GM19463 (cell line): ENCODE measurements around the gene CCSER1.

ENCODE experiments used
- ATAC-seq: cut with Tn5 transposase; IDR thresholded peaks from one replicate; pipeline ENCODE4 v1.9.1; 2021; ENCODE audit warnings: mild to moderate bottlenecking, moderate library complexity; ENCODE audit not compliant: unreplicated experiment

The CCSER1 gene

DNA sequence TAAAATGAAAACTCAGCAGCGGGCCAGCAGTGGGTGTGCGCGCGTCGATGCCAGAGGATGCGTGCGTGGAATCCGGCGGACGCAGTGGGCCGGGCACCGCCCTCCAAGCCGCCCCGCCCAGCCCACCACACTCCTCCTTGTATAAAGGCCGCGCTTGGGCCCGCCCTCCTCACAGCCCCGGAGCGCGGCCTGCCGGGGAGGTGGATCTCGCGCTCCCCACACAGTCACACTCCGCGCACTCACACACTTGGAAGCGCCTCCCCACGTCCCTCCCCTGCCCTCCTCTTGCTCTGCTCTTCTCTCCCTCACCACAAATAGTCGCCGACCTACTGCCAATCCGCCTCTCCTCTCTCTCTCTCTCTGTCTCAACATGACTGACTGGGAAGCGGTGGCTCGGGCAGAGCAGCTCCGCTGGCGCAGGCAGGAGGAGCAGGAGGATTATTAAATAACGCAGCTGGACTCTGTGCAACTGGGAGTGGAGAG lies at the start of gene CCSER1:
Gene CCSER1, plus strand, starts transcription at position 172 of the 483 bp plus-strand sequence.
- ATAC-seq: peak; percentile 80

DNA sequence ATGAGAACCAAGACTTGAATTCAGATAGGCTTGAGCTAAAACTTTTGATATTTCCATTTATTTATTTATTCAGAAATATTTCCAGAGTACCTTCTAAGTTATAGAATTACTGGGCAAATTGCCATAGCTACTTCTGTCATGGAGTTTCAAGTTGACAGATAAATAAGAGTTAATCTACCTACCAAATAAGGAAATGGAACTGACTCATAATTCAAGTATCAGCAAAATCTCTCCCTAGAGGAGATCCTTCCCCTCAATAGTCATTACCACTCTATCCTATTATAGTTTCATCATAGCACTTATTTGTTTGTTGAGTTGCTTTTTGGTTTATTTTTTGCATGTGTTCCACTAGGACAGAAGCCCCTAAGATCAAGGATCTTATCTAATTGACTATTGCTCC lies 48.8 kb upstream of the CCSER1 start:
- peak; percentile 75 for ATAC-seq

DNA sequence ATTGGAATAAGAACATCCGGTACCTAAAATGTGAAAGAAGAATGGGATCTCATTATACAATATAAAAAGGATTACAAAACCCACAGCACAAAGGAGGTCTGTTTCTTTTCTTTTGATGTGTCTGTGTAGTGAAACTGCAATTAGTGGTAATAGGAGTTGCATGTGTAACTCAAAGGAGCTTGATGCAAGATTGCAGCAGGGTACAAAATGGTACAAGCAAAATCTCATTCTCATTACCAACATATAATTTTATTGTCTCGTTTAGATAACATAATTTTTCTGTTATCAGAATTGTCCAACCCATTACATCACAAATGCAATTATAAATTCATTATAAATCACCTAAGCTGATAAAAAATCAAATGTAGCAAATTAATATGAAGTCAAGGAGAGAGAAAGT lies 47.1 kb upstream of the CCSER1 start:
- peak; percentile 35 for ATAC-seq

DNA sequence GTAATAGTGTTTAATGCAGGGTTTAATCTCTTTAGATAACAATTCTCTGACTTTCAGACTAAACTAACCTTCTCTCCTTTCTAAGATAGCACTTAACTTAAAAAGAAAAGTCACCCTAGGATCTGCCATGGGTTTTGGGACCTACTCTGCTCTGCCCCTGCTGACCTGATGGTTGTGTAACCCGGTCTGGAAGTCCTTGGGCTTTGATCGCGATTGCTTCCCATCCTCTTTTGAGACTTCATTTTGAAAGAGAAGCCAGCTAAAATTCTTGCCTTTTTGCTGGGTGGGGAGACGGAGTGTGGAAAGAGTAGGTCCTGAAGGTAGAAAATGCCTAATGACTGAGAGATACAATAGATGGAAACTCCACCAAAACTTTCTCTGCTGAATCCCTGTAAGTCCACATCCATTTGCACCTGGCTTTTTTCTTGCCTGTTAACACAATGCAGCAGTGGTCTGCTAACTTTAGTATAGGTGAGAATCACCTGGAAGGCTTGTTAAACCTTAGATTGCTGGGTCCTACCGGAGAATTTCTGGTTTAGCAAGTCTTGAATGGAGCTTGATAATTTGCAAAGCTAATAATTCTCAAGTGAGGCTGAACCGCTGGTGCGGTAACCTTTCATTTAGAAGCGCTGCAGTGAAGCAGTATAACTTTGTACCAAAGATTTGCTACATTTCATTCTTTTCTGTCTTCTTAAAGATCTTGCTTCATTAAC lies 45.6 kb upstream of the CCSER1 start:
- no peak for ATAC-seq

DNA sequence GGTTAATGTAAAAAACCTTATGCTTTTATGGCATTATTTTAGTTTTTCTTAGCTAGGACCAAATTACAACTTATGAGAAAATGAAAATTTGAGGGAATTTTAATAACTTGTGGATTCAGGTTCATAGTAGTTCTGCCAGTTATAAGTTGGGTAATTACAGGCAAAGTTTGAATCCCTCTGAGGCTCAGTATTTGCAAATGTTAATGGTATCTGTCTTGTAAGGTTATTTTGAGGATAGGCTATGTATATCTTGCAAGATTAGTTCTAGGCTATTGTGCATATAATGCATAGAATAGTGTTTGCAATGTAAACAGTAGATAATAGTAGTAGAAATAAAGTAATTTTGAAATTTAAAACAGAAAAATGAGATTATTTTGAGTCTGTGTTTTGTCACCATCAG lies 44.7 kb upstream of the CCSER1 start:
- no peak for ATAC-seq

DNA sequence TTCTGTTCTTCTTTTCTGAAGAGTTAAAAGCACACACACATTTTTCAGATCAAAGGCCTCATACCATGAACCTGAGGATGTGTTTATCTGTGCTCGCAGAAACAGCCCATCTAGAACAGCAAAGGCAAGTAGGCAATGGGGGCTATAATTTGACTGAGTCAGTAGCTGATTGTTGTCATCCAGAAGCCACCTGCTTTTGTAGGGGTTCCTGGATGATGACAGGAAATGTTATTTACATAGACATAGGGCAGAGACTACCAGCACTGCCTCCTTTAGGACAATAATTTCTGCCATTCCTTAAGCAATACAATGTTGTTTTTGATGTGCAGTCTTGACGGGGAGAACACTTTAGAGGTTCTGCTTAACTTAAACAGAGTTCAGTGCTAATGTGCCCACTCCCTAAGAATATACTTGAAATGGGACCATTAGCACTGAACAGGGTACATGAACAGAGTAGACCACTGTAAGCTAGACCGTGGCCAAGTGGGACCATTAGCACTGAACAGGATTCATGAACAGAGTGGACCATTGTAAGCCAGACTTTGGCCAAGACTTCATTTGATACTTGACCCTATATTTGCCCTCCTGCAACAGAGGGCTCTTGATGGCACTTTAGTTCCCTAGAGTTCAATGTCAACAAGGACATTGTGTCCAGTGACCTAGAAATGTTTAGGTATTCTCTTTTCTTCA lies 42.8 kb upstream of the CCSER1 start:
- ATAC-seq: no peak

DNA sequence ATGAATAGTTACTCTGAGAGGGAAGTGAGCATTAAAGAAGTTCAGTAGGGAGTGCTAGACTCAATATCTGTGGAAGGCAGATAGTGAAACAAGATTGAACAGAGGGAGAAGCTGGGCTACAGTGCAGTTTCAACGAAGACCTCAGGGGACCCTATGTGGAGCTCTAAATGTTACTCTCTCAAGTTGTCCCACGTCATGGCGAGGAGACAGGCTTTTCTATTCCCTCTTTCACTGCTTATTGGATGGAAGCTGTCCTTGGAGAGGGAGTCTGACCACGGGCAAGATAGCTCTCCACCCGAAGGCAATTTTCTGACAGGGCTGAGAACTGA lies 42.3 kb upstream of the CCSER1 start:
- no peak for ATAC-seq

DNA sequence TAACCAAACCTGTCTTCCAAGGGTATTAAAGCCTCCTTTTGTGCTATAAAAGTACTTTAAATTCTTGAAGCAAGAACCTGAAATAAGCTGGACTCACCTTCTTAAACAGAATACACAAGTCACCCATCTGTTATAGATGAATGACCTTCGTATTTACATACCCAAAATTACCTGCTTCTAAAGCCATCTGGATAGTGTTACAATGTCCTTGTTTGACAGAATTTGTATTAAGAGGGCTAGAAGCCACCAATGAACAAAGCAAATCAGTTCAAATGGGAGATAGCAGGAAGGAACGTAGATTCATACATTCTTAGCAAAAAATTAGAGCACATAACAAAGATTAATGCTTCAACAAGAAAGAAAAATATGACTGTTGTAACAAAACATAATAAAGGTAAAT lies 33.7 kb upstream of the CCSER1 start:
- ATAC-seq: no peak

DNA sequence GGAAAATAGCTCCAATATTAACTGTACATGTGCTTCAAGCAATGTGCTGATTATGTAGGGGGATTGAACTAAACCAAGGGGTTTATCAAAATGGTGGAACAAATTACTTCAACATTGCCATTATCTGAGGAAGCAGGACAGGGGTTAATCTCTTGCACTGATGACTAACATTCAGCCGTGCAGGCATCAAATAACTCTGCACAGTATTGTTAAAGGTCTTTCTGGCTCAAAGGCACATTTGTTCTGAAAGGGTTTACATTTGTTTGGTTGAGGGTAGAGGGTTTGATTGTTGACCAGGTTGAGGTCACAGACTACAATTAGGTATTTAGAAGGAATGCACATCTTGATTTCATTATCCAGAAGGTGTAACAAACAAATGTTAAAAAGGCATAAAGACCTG lies 32.2 kb upstream of the CCSER1 start:
- no peak for ATAC-seq

DNA sequence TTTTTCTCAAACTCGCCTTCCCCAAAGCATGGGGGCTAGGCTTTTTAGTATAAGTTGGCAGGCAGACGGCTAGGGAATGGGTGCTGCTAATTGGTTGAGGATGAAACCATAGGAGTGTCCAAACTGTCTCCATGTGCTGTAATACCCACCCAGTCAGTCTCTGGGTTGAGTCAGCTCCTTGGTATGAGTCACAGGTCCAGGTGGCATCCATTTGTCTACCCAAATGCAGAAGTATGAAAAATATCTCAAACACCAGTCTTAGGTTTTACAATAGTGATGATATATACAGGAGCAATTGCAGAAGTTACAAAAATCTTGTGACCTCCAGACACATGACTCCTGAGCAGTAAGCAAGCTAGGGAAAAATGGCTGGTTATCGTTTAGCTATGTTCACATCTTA lies 27.4 kb upstream of the CCSER1 start:
- peak; percentile 87 for ATAC-seq

DNA sequence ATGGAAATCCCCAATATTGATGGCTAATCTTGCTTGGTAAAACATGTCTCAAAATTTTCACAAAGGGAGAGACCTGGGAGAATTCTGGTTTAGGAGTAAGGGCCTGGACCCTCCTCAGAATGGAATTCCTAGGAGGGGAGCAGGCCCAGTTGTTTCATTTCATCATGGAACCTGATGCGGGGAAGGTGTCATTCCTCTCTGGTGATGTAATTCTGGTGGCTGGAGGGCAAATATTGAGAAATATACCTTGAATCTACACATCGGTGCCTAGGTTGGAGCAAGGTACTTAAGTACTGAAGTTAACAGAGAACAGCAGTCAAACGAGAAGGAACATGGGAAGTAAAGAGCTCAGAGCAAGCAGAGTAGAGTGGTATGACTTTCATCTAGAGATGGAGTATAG lies 23.2 kb upstream of the CCSER1 start:
- ATAC-seq: no peak

DNA sequence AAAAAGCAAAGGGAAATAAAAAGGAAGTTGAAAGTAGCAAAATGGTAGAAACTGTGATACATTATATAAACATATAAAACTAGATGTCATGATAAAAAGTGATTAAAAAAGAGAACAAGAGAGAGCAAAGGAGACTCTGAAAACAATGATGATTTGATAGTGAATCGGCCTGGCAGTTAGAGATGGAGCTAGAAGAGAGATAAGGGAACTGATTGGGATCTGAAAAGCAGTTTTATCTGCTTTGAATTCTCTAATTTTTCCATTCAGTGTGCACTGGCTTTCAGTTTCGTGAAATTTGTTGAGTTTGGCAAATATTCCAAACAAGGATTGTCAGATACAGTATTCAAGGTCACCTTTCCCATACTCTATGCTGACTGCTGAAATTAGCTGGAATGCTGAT lies 21.9 kb upstream of the CCSER1 start:
- no peak for ATAC-seq

DNA sequence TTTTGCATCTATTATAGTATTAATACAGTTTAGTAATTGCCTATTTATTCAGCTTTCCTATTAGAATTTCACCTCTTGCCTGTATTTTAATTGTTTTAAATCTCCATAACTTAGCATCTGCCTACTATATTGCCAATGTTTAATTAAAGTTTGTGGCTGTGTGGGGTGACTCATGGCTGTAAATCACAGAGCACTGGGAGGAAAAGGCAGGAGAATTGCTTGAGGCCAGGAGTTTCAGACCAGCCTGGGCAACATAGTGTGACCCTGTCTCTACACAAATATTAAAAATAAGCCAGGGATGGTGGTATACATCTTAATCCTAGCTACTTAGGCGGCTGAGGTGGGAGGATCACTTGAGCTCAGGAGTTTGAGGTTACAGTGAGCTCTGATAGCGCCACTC lies 14.5 kb upstream of the CCSER1 start:
- ATAC-seq: no peak

DNA sequence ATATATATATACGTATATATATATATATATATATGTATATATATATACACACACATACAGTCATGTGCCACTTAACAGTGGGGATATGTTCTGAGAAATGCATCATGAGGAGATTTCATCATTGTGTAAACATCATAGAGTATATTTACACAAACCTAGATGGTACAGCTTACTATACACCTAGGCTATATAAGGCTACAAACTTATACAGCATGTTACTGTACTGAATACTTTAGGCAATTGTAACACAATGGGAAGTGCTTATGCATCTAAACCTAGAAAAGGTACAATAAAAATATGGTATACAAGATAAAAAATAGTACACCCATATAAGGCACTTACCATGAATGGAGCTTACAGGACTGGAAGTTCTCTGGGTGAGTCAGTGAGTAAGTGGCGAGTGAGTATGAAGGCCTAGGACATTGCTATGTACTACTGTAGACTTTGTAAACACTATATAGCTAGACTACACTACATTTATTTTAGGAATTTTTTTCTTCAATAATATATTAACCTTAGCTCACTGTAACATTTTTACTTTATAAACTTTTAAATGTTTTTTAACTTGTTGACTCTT lies 13.2 kb upstream of the CCSER1 start:
- ATAC-seq: no peak

DNA sequence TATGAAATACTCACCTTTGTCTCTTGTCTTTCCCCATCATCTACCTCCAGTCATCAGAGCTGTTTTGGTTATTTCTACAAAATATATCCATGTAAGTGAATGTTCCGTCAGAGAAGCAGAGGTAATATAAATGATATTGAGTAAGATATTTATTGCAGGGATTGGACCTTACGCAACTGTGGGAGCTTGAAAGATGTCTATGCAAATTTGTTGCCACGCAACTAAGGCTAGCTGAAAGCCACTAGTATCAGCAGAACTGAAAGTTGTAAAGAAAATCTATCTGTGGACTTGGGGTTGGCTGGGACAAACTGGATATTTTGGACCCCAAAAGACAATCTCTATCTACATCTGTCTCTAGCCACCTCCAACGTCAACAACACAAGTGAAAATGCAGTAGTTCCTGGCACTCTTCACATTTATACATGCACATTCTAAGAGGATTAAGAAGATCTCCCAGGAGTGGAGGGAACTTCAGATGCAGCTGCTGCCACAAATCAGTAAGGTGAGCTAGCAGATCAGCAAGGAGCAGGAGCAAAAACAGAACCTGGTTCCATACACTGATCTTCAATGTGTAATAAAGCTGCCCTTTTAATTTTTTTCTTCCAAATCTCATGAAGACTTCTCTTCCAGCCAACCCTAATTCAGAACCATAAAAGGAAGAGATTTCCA lies 8.5 kb upstream of the CCSER1 start:
- ATAC-seq: peak; percentile 70

DNA sequence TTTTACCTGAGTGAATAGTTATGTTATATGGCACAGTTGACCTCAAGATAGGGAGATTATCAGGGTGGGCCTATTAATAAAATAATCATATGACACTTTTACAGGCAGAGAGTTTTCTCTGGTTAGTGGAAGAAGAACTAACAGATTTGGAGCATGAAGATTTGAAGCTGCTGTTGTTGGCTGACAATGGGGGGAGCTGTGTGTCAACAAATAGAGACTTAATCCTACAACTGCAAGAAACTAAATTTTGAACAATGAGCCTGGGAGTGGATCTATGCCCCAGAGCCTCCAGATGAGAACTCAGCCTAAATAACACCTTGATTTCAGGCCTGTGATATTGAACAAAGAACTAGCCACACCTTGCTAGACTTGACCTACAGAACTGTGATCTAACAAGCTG lies 7.2 kb upstream of the CCSER1 start:
- no peak for ATAC-seq

DNA sequence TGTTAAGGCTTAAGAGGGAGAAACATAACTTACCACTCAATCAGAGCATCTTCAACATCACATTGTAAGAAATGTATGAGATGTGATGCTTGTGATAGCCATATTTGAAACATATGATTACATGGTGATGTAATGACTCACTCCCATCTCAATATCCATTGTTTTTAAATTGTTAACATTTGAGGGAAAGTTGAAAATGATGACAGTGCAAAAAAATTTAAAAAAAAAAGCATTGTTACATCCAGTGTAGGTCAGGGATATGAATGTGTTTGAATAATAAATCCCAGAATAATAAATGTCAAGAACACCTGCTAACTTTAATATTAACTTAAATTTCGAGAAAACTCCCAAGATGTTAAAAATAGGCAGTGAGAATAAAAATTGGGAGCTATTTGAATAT lies 6.4 kb upstream of the CCSER1 start:
- ATAC-seq: no peak

DNA sequence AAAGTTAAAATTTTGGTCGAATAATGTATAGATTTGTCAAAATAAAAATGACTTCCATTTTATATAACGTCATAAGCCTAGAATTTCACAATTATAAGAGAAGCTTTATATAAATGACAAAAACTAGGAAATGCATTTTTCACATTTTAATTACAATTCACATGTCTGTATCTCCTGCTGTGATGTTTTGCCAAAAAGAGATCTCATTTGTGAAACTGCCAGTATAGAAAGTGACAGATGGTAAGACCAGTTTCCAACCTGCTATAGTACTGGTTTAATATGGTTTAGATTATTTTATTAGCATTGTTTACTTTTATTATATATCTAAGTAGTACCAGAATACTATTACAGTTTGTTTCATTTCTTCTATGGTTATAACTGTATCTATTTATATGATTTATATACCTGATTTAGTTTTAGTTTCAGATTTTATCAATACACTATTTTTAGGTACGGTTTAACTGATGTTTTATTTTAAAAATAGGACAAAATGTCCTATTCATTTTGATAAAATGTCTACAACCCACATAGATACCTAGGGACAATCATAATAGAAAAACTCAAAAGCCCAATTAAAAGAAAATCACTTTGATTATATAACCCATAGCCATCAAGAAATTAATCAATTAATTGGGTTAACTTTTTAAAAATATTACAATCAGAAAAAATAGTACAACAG lies 5.4 kb upstream of the CCSER1 start:
- ATAC-seq: no peak

DNA sequence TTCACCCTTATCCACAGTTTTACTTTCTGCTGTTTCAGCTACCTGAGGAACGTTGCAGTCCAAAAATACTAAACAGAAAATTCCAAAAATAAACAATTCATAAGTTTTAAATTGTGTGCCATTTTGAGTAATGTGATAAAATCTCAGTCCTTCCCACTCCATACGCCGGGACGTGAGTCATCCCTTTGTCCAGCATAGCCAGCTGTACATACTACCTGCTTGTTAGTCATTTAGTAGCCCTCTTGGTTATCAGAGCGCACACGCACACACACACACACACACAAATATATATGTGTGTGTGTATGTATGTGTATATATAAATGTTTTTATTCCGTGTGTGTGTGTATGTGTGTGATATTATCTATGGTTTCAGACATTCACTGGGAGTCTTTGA lies 4.8 kb upstream of the CCSER1 start:
- no peak for ATAC-seq

DNA sequence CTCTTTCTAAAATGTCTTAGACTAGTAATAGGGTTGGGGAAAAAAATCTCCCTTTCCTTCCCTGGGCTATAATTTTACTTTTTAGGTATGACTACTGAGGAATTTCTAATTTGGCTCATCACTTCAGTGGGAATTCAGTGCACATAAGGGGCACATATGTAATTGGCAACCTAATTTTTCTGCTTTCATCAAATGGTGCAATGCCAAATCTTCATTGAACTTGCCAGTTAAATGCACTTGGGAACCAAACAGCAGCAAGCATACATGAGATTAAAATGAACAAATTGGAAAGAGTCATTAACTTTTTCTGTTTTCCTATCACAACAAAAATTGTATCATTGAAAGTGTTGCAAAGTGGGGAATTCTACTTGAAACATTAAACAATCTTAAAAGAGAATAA lies 2.9 kb upstream of the CCSER1 start:
- no peak for ATAC-seq

DNA sequence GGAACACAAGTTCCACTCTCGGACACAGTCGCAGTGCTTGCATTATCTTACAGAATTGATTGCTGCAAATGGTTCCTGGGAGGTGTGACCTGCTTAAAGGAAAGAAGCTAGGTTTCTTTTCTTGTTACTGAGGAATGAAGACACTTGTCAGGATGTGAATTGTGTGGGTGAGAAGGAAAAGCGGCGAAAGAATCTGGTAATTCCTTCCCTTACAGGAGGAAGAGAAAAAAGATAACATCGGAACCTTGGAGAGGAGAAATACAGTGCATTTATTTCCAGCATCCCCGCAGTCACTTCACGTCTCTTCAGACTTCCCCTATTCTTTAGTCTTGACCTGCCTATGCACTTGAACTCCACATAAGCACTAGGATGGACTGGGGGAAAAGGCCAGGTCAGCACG lies 389 bp upstream of the CCSER1 start:
- no peak for ATAC-seq
